Adipose tissue (tissue), 3 donors: ENCODE measurements around the gene BTN3A1. TPM values are rescaled to one million over a fixed set of nuclear protein-coding genes. Genes with fewer than 3 reads are reported as not detected.
A peak's percentile ranks its signal among the peaks of the same experiment; 100 is the strongest.
"Not testable (repeated sequence)": the region's sequence is repeated elsewhere in the genome, so short reads cannot be mapped to it uniquely, and the experiment has no call there.

Source experiments
- H3K27ac ChIP-seq: one replicate; pipeline ENCODE4 v1.5.1; 2013; ENCODE audit warnings: low read depth, low read length
- WGBS, 3 donors: extraction: QIAGEN DNeasy Blood & Tissue Kit; methylation state at CpG; one replicate each; pipeline ENCODE4 v1.1.7; 2013; 5-methylcytosine and 5-hydroxymethylcytosine counted together
- polyA plus RNA-seq, 3 donors: library from polyadenylated mRNA; stranded (reverse); fragments of 200-250 nt; gene quantifications; one replicate each; pipeline ENCODE4 v1.2.3, GENCODE V29; 2013
- donor health status: healthy with polysubstance abuse.
- donor health status: Bipolar disorder and iron deficiency.
- donor health status: healthy.

BTN3A1 gene
- polyA plus RNA-seq, 3 donors: 9.8 to 12.8 (median 12.8) TPM

DNA sequence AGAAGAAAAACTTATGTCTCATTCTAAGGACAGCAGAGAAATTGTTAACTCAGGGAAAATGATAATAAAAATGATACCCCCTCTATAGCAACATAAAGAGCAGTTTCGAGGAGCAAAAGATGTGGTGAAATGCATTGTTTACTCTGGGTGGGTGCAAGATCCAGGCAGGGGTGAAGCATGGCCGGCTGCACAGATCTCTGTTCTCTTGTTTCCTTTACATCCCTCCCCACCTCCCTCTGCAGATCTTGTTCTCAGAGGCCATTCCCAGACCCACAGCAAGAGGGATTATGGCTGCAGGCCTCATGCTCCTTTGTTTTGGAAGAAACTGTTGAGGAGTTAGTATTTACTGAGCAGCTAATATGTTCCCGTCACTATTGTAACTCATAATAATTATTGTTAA, 1.8 kb downstream of the BTN3A1 start:
- 64 to 78% (median 67%) methylated on average over 3 of the region's 3 CpGs for WGBS, 3 donors

DNA sequence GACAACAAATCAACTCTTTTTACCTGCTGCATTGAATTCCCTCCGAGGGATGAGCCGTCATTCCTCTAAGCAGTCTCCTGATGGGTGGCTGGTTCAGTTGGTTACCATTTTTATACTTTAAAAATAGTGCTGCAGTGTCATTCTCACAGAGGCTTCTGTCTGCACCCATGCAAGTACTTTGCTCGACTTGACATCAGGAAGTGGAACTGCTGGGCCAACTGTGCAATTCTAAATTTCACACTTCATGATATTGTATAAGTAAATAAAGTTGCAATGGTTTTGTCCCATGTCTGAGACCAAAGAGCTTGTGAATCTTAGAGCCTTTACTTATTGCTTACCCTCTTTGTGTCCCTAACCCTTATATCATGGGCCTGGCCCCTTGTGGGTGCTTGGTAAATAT, 2.5 kb downstream of the BTN3A1 start:
- no peak overlapping the region for H3K27ac ChIP-seq
- WGBS, 3 donors: 73 to 94% (median 75%) methylated on average over 3 of the region's 3 CpGs

More for the DNA sequence above, 1.8 kb downstream of the BTN3A1 start:
- no peak overlapping the region for H3K27ac ChIP-seq

DNA sequence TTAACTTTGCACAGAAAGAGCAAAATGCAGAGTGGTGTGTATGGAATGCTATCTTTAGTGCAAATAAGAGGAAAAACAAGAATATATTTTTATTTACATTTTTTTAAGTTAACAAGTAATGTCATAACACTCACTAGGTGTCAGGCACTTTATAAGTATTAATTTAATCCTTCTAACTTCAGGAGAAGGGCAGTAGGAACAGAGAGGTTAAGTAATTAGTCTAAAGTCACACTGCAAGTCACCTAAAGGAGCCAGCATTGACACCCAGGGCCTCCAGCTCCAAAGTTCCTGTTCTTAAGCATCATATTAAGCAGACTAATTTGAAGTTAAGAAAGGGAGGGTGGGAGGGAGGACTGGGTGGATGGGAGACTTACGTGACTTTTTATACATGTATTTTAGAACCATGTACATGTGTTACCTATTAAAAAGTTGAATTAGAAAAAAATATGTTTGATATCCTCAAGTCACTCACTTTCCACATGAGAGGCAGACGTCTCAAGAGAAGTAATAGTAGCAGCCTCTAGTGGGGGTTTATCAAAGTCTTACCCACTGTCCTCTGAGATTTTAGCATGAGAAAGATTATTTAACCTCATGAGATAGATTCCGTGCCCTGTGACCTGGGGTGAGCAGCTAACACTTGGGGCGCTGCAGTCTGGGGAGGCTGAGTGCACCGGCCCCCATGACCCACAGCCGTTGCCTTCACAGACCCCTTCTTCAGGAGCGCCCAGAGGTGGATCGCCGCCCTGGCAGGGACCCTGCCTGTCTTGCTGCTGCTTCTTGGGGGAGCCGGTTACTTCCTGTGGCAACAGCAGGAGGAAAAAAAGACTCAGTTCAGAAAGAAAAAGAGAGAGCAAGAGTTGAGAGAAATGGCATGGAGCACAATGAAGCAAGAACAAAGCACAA, 7.0 kb downstream of the BTN3A1 start:
- WGBS, 3 donors: 92 to 95% (median 94%) methylated on average over 10 of the region's 10 CpGs
- H3K27ac ChIP-seq: no peak overlapping the region

DNA sequence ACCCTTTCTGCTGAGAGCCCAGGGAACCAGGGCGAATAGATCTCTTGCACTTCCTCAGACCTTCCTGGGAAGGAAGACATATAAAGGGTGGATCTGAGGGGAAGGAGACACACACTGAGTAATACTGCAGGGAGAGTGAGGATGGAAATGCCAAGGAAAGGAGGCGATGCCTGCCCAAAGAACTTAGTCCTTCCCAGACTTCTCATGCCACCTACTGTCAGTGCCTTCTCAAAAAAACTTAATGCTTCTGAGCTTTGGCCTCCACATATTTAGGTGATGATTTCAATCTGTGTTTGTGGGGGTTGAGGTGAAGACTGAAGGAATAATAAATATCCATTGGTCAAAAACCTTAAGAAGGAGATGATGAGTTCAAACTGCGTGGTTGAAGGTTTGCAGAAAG, 9.7 kb downstream of the BTN3A1 start:
- H3K27ac ChIP-seq: no peak overlapping the region
- WGBS, 3 donors: 96 to 97% (median 96%) methylated on average over 3 of the region's 3 CpGs

DNA sequence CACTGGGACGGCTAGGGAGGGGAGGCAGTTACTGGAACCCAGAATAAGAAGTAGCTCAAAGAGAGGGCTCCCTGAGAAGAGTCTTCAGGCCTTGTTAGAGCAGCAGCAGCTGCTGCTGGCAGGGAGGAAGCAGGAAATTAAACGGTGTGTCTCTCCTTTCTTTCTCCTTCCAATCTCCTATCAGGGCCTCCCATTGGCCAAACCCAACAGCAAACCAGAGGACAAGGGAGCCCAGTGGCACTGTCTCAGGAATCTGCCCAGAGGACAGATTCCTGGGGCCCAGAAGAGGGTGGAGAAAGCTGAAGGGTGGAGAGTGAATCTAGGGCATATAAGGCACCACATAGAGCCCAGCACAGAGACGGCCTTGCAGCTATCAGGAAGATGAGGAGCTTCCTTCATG, 10.2 kb downstream of the BTN3A1 start:
- WGBS, 3 donors: 69 to 75% (median 70%) methylated on average over 3 of the region's 3 CpGs
- no peak overlapping the region for H3K27ac ChIP-seq

DNA sequence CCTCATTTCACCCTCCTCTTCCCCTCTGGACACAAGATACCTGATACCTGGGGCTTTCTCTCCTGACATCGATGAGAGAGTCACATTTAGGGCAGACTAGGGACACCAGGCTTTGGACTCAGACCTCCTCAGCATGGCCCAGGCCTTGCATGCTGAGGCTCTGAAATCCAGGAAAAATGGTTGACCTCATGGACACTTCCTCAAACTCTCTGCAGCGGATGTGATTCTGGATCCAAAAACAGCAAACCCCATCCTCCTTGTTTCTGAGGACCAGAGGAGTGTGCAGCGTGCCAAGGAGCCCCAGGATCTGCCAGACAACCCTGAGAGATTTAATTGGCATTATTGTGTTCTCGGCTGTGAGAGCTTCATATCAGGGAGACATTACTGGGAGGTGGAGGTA, 10.9 kb downstream of the BTN3A1 start:
- 88 to 94% (median 90%) methylated on average over 4 of the region's 4 CpGs for WGBS, 3 donors
- no peak overlapping the region for H3K27ac ChIP-seq

DNA sequence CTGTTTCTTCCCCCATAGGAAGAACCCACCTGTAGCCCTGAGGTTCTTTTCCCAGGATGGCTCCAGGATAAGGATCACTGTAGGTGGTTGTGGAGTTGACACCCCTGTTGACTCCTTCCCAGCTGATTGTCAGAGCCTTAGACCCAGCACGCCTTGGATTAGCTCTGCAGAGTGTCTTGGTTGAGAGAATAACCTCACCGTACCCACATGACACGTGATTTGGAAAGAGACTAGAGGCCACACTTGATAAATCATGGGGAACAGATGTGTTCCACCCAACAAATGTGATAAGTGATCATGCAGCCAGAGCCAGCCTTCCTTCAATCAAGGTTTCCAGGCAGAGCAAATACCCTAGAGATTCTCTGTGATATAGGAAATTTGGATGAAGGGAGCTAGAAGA, 12.2 kb downstream of the BTN3A1 start:
- WGBS, 3 donors: 81 to 88% (median 87%) methylated on average over 3 of the region's 3 CpGs
- no peak overlapping the region for H3K27ac ChIP-seq

DNA sequence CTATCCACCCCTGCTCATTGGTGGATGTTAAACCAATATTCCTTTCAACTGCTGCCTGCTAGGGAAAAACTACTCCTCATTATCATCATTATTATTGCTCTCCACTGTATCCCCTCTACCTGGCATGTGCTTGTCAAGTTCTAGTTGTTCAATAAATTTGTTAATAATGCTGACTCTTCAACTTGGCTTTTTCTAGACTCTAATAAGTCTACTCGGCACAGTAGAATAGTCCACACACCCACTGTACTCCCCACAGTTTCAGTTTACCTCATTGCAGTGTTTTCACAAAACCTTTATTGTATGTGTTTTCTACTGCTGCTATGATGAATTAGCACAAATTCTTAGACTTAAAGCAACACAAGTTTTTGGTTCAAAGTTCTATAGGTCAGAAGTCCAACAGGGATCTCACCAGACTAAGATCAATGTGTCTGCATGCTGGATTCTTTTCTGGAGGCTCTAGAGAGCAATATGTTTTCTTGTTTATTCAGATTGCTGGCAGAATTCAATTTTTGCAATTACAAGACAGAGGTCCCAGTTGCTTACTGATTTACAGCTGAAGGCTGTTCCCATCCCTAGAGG, 13.1 kb downstream of the BTN3A1 start:
- 67 to 87% (median 81%) methylated on average over 1 of the region's 1 CpG for WGBS, 3 donors
- no peak overlapping the region for H3K27ac ChIP-seq

DNA sequence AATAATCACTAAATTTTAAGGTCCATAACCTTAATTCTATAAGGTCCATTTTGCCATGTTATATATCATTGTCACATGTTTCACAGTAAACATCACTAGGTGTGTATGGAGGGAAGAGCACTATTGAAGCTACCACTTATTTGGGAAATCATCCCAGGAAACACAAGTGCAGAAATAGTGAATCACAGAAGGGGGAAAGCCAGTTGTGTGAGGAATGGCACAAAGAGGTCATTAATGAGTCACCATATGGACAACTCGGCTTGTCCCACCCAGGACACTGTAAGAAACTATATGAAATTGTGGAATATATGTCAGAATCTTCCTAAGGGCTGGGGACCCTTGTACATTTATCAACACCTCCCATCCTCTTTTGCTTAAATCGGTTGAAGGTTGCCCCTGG, 13.7 kb downstream of the BTN3A1 start:
- 66 to 91% (median 85%) methylated on average over 2 of the region's 2 CpGs for WGBS, 3 donors
- no peak overlapping the region for H3K27ac ChIP-seq

DNA sequence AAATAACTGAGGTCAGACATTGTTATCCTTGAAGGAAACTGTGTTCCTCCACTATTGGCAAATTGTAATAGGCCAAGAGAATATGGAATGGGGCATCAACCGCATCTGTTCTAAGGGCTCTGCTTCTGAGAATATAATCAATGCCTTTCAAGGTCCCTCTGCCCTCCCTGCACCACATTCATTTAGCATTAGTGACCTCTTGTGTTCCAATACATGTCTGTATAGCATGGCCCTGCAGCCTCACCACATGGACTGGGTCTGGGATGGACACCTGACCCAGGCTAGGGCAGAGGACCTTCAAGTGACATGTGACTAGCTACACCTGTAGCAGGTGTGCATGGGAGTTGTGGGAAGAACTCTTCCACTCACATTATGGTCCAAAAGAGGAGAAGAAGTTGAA, 14.2 kb downstream of the BTN3A1 start:
- no peak overlapping the region for H3K27ac ChIP-seq
- WGBS, 3 donors: 61 to 98% (median 74%) methylated on average over 1 of the region's 1 CpG

DNA sequence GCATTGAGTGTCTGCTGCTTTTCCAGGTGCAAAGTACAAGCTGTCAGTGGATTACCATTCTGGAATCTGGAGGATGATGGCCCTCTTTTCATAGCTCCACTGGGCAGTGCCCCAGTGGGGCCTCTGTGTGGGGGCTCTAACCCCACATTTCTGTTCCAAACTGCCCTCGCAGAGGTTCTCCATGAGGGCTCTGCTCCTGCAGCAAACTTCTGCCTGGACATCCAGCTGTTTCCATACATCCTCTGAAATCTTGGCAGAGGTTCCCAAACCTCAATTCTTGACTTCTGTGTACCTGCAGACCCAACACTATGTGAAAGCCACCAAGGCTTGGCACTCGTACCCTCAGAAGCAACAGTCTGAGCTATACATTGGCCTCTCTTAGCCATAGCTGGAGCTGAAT, 16.0 kb downstream of the BTN3A1 start:
- 95 to 100% (median 99%) methylated on average over 2 of the region's 2 CpGs for WGBS, 3 donors

DNA sequence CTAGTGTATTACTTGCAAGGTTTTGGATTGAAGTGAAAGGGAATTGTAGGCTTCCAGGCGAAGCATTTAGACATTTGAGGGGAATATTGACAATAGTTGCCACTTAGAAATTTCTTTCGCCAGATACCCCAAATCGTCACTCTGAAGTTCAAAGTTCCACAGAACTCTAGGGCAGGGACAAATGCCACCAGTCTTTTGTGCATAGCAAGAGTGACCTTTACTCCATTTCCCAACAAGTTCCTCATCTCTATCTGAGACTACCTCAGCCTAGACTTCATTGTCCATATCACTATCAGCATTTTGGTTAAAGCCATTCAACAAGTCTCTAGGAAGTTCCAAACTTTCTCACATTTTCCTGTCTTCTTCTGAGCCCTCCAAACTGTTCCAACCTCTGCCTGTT, 16.7 kb downstream of the BTN3A1 start:
- not testable (repeated sequence) for H3K27ac ChIP-seq
- 93 to 99% (median 95%) methylated on average over 3 of the region's 3 CpGs for WGBS, 3 donors

More for the DNA sequence above, 16.0 kb downstream of the BTN3A1 start:
- not testable (repeated sequence) for H3K27ac ChIP-seq

DNA sequence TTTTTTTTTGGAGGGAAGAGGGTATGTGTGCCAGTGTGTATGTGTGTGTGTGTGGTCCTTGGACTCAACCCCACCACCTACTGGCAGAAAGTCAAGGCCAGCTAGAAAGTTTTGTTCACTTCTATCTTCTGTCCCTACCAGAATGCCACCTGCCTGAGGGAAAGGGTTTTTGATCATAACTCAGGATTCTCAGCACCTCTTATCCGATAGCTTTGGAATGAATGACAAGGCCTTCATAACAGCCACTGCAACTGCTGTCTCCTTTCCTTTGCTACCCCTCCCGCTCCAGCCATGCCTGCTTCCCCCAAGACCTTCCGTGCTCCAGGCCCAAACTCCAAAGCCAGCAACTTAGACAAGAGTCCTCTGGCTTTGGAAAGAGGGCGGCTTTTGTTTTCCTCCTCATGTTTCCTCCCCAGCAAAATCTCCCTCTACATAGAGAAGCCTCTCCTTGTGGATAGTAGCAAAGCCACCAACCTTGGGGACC, 18.7 kb downstream of the BTN3A1 start:
- peak overlapping the region; percentile 45 for H3K27ac ChIP-seq
- 26 to 48% (median 33%) methylated on average over 4 of the region's 4 CpGs for WGBS, 3 donors

DNA sequence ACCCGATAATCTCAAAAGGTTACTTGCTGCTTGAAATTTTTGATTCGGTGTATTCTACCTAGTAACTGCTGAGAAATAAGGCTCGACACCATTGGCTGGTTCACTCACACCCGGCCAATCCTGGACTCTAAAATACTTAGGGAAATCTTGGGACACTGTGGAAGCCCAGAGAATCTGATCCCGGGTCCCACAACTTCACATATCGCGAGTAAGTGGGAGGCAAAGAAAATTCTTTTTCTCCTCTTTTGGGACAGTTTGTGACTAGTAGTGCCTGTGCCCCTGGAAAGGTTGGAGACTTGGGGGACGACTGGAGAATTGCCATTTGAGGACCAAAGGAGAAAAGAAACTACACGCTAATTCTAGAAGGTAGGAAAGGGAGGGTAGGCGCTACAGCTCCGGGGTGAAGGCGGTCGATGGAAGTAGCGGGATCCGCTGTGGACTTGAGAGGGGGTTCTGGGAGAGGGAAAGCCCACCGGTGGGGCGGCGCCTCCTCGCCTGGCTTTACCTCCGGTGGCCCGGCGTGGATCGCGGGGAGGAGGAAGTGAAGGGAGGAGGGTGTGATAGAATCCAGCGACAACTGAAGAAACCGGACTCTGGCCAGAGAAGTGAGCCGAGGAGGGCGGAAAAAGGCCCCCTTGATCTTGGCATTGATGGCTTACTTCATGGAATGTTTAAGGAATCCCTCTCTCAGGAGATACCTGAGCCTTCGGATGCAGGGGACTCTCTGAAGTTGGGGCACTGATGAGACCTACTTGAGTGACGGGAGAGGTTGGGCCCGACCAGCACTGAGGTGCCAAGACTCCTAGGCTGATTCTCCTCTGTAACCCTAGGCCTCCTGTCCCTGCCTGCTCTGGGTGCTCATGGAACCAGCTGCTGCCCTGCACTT, 19.4 kb downstream of the BTN3A1 start:
- 0 to 1% (median 1%) methylated on average over 31 of the region's 31 CpGs for WGBS, 3 donors
- H3K27ac ChIP-seq: peak overlapping the region; percentile 42

DNA sequence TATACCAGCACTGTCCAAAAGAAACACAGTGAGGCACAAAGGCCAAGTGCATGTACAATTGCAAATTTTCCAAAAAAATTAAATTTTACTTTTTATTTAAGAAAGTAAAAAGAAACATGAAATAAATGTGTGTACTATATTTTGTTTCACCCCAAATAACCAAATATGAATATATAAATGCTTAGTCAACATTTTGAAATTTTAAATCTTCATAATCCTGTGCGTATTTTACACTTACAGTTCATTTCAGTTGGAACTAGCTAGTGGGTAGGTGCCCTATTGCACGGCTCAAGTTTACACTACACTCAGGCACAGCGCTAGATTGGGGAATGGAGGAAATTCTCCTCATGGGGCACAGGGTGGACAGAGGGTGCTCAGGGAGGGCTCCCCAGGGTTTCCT, 20.3 kb downstream of the BTN3A1 start:
- H3K27ac ChIP-seq: no peak overlapping the region
- WGBS, 3 donors: 87 to 92% (median 89%) methylated on average over 3 of the region's 3 CpGs

DNA sequence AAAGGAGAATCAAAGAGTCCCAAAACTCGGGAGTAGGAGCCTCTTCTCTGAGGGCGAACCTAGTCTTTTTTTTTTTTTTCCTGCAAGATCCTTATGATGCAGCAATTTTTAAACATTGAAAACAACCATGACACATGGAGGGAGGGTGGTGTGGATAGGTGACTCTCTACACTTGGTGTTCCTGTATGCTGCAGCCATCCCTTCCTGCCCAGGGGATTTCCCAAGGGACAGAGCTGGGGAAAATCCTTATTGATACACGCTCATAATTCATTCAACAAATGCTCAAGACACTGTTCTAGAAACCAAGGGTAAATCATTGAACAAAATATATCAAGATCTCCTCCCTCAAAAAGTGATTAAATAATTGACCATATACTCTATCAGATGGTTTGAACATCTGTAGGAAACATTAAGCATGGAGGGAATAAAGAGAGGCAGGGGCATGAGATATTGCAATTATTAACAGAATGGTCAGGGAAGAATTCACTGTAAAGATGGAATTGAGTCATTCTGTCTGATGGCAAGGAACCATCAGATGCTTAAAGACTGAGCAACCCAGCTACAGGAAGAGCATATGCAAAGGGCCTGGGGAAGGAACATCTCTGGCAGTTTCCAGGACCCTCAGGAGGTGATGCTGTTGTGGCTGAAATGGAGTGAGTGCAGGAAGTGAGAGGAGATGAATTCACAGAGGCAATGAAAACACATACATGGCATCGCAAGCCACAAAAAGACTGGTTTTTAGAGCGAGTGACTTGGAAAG, 24.8 kb downstream of the BTN3A1 start:
- no peak overlapping the region for H3K27ac ChIP-seq
- WGBS, 3 donors: 94 to 96% (median 95%) methylated on average over 5 of the region's 5 CpGs

DNA sequence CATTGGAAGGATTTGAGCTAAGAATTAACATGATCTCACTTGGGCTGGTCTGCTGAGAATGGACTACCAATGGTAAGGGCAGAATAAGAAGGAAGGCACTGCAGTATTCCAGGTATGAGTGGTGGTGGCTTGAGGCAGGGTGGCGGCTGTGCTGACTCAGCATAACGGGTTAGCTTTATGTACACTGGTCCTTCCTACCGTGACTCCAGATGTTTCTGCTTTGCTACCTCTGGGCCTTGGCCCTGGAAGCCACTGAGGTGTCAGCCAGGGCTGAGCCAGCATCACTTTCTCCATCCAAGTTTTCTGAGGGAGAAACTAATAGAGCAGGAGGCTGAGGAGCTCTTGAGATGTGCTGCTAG, 25.4 kb downstream of the BTN3A1 start:
- 90 to 98% (median 90%) methylated on average over 3 of the region's 3 CpGs for WGBS, 3 donors
- no peak overlapping the region for H3K27ac ChIP-seq

DNA sequence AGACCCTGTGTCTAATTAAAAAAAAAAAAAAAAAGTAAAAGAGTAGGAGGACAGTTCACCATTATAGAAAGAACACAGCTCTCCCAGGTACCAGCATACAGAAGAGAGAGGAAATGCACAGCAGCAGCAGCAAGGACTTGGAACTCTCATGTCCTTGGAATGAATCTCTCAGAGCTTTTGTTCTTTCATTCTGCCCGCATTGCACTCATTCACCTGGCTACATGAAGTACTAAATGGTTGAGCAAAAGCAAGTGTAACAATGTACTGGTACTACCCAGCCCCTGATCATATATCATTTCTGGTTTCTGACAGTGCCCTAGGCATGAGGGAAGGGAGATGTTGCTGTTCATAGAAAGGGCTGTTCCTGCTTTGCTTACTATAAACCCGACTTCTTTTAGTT, 26.1 kb downstream of the BTN3A1 start:
- WGBS, 3 donors: 83 to 97% (median 91%) methylated on average over 2 of the region's 2 CpGs
- H3K27ac ChIP-seq: no peak overlapping the region
